ENCODE measurements around the gene PRKD2. TPM values are rescaled to one million over a fixed set of nuclear protein-coding genes. Genes with fewer than 3 reads are reported as not detected.

The PRKD2 gene
- total RNA-seq, 1 donor, result 9.0 TPM

DNA sequence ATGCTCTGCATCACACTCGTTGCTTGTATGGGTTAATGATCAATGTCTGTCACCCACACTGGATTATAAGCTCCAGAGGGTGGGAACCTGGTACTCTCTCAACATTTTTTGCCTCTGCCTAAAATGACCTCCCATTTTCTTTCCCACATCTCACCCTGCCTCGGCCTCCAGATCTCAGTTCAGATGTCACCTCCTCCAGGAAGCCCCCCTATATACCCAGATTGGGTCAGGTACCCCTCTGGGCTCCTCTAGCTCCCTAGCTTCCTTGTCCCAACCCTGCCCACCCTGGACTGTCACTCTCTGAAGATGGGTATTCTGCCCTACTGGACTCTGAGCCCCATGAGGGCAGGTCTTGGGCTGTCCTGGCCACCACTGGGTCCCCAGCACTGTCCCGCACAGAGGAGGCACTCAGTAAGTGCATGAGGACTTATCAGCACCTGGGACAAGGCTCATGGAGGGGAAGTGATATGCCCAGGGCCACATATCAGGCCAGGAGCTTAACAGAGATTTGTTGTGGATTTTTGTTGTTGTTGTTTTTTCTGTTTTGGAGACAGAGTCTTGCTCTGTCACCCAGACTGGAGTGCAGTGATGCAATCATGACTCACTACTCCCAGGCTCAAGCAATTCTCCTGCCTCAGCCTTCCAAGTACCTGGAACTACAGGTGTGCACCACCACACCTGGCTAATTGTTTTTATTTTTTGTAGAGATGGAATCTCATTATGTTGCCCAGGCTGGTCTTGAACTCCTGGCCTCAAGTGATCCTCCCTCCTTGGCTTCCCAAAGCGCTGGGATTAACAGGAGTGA is 23.8 kb downstream of the PRKD2 start:
- TF ChIP-seq, protein P1, sequence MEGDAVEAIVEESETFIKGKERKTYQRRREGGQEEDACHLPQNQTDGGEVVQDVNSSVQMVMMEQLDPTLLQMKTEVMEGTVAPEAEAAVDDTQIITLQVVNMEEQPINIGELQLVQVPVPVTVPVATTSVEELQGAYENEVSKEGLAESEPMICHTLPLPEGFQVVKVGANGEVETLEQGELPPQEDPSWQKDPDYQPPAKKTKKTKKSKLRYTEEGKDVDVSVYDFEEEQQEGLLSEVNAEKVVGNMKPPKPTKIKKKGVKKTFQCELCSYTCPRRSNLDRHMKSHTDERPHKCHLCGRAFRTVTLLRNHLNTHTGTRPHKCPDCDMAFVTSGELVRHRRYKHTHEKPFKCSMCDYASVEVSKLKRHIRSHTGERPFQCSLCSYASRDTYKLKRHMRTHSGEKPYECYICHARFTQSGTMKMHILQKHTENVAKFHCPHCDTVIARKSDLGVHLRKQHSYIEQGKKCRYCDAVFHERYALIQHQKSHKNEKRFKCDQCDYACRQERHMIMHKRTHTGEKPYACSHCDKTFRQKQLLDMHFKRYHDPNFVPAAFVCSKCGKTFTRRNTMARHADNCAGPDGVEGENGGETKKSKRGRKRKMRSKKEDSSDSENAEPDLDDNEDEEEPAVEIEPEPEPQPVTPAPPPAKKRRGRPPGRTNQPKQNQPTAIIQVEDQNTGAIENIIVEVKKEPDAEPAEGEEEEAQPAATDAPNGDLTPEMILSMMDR (IDR thresholded peaks at IDR 0.05; ENCODE audit: extremely low read depth, low read depth, low read length), result no peak
- Histone ChIP-seq H3K36me3 (ENCODE audit: insufficient read depth, low read length) (peaks cover 74% of the 10 kb centered on the region), H3K27ac (ENCODE audit: low read depth, low read length) (no peak overlapping the region), H3K4me1 (ENCODE audit: insufficient read depth, low read length) (peaks cover 6% of the 10 kb centered on the region), H3K4me3 (ENCODE audit: insufficient read depth, low read length) (no peak overlapping the region), H2AFZ (ENCODE audit: low read length) (no peak overlapping the region), H3K9me3 (ENCODE audit: low read depth, low read length) (no peaks in the 10 kb centered on the region), H3K4me2 (ENCODE audit: insufficient read depth, low read length) (no peak overlapping the region), H3K79me2 (ENCODE audit: insufficient read depth, low read length) (no peaks in the 10 kb centered on the region), H4K20me1 (ENCODE audit: insufficient read depth, low read length) (peaks cover 5% of the 10 kb centered on the region), H3K27me3 (ENCODE audit: insufficient read depth, low read length) (no peaks in the 10 kb centered on the region)
- DNase-seq (ENCODE audit: insufficient read length, low spot score, missing footprints), result no peak

- no peak overlapping the region for H3K4me2 ChIP-seq (ENCODE audit: insufficient read depth, low read length)
- no peak overlapping the region for H3K27ac ChIP-seq (ENCODE audit: low read depth, low read length)
- DNase-seq (ENCODE audit: insufficient read length, low spot score, missing footprints), result no peak
- no peaks in the 10 kb centered on the region for H3K79me2 ChIP-seq (ENCODE audit: insufficient read depth, low read length)
- H3K4me1 ChIP-seq (ENCODE audit: insufficient read depth, low read length), result no peaks in the 10 kb centered on the region
- peaks cover 85% of the 10 kb centered on the region for H3K36me3 ChIP-seq (ENCODE audit: insufficient read depth, low read length)
- no peak overlapping the region for H2AFZ ChIP-seq (ENCODE audit: low read length)
- H3K27me3 ChIP-seq (ENCODE audit: insufficient read depth, low read length), result no peaks in the 10 kb centered on the region
- H3K4me3 ChIP-seq (ENCODE audit: insufficient read depth, low read length), result no peak overlapping the region
- TF ChIP-seq, protein P1 (IDR thresholded peaks at IDR 0.05; ENCODE audit: extremely low read depth, low read depth, low read length), result no peak
- no peaks in the 10 kb centered on the region for H3K9me3 ChIP-seq (ENCODE audit: low read depth, low read length)
- peaks cover 5% of the 10 kb centered on the region for H4K20me1 ChIP-seq (ENCODE audit: insufficient read depth, low read length)
Observed at GRCh38 chr19:46691948-46692347, 25.0 kb downstream of the PRKD2 start.

DNA sequence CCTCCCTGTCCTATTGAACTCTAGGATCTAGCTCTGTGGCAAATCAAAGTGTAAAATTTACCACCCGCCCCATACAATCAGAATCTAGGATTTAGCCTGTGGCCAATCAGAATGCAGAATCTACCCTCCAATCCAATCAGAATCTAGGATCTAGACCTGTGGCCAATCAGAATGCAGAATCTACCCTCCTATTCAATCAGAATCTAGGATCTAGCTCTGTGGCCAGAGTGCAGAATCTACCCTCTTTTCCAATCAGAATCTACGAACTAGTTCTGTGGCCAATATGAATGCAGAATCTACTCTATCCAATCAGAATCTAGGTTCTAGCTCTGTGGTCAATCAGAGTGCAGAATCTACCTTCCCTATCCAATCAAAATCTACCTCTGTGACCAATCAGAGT is 25.8 kb downstream of the PRKD2 start:
- TF ChIP-seq, protein P1 (IDR thresholded peaks at IDR 0.05; ENCODE audit: extremely low read depth, low read depth, low read length), result no peak

DNA sequence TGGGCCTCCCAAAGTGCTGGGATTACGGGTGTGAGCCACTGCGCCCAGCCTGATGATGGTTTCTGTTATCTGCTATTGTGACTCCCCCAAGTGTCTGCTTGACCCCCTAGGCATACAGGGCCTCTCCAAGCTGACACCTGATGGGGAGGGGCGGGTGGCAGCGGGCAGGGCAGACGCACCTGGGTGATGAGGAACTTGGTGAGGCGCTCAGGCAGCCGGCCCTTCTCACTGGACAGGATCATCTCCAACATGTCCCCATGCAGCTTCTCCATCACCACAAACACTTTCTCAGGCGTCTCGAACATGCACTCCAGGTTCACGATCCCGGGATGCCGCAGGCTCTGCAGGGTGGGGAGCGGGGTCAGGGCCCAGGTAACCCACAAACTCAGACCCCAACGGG is 27.6 kb downstream of the PRKD2 start:
- no peaks in the 10 kb centered on the region for H3K4me1 ChIP-seq (ENCODE audit: insufficient read depth, low read length)
- peaks cover 5% of the 10 kb centered on the region for H4K20me1 ChIP-seq (ENCODE audit: insufficient read depth, low read length)
- H3K27me3 ChIP-seq (ENCODE audit: insufficient read depth, low read length), result no peaks in the 10 kb centered on the region
- H3K36me3 ChIP-seq (ENCODE audit: insufficient read depth, low read length), result peaks cover 80% of the 10 kb centered on the region
- TF ChIP-seq, protein P1 (IDR thresholded peaks at IDR 0.05; ENCODE audit: extremely low read depth, low read depth, low read length), result no peak
- no peak overlapping the region for H2AFZ ChIP-seq (ENCODE audit: low read length)
- no peak overlapping the region for H3K4me2 ChIP-seq (ENCODE audit: insufficient read depth, low read length)
- H3K79me2 ChIP-seq (ENCODE audit: insufficient read depth, low read length), result no peaks in the 10 kb centered on the region
- no peaks in the 10 kb centered on the region for H3K9me3 ChIP-seq (ENCODE audit: low read depth, low read length)
- no peak overlapping the region for H3K4me3 ChIP-seq (ENCODE audit: insufficient read depth, low read length)
- no peak overlapping the region for H3K27ac ChIP-seq (ENCODE audit: low read depth, low read length)
- DNase-seq (ENCODE audit: insufficient read length, low spot score, missing footprints), result no peak

More for the DNA sequence above, 25.8 kb downstream of the PRKD2 start:
- Histone ChIP-seq H3K4me3 (ENCODE audit: insufficient read depth, low read length) (no peak overlapping the region), H3K36me3 (ENCODE audit: insufficient read depth, low read length) (peaks cover 80% of the 10 kb centered on the region), H4K20me1 (ENCODE audit: insufficient read depth, low read length) (peaks cover 5% of the 10 kb centered on the region), H3K4me2 (ENCODE audit: insufficient read depth, low read length) (no peak overlapping the region), H3K79me2 (ENCODE audit: insufficient read depth, low read length) (no peaks in the 10 kb centered on the region), H3K9me3 (ENCODE audit: low read depth, low read length) (no peaks in the 10 kb centered on the region), H3K27ac (ENCODE audit: low read depth, low read length) (no peak overlapping the region), H2AFZ (ENCODE audit: low read length) (no peak overlapping the region), H3K27me3 (ENCODE audit: insufficient read depth, low read length) (no peaks in the 10 kb centered on the region), H3K4me1 (ENCODE audit: insufficient read depth, low read length) (no peaks in the 10 kb centered on the region)
- DNase-seq (ENCODE audit: insufficient read length, low spot score, missing footprints), result peak; percentile 79
